GM12878 (cell line): Measurements from ENCODE around the gene SLC12A1. TPM values are rescaled to one million over a fixed set of nuclear protein-coding genes. Genes with fewer than 3 reads are reported as not detected.

Source experiments
- ATAC-seq: fragments of 200-7000 bp; cut with Tn5 transposase; 3 replicates; pipeline ENCODE4 v1.9.1; 2020; ENCODE audit warnings: mild to moderate bottlenecking, moderate library complexity
- BruUV-seq: library from RNA; stranded (reverse); fragments of 400-500 nt; replicated peaks from 2 replicates; lab custom pipeline; 2021; lab: Mats Ljungman, UMichigan
- CTCF ChIA-PET: fragments of 300-600 bp; sonication (Branson Sonifier 250); formaldehyde crosslinking; extraction: SDS; loops from one replicate; lab custom pipeline; 2021; ENCODE audit warnings: inconsistent platforms; lab: Yijun Ruan, JAX
- POLR2A ChIA-PET: fragments of 350-600 bp; formaldehyde crosslinking; extraction: SDS; loops from one replicate; lab custom pipeline; 2021; ENCODE audit warnings: inconsistent platforms; lab: Charles Lee
- RAD21 ChIA-PET: fragments of 300-600 bp; sonication (Branson Sonifier 250); formaldehyde crosslinking; loops from one replicate; lab custom pipeline; 2023; ENCODE audit warnings: antibody characterized with exemption; ENCODE audit not compliant: unreplicated experiment; lab: Charles Lee
- SMC1A ChIA-PET: fragments of 300-600 bp; sonication (Branson Sonifier 250); formaldehyde crosslinking; loops from one replicate; lab custom pipeline; 2023; ENCODE audit not compliant: unreplicated experiment, uncharacterized antibody; lab: Charles Lee
- DNase-seq: peaks from one replicate; pipeline ENCODE4 v3.0.0-alpha.2; 2011; ENCODE audit warnings: low read depth, low spot score
- FAIRE-seq: peaks from 3 replicates; lab custom pipeline; 2011; peaks lifted over from hg19 to GRCh38; lab: Jason Lieb, UNC
- H2AFZ ChIP-seq: 2 replicates; pipeline ENCODE4 v1.6.0; 2011; ENCODE audit warnings: low read depth, low read length, control low read depth; ENCODE audit not compliant: control insufficient read depth
- H3K27ac ChIP-seq: 2 replicates; pipeline ENCODE4 v1.5.1; 2011; ENCODE audit warnings: control low read depth; ENCODE audit not compliant: control insufficient read depth, insufficient read depth
- H3K27me3 ChIP-seq, 2 experiments: replicated peaks in 1 of 2; 2 replicates each; pipeline versions ENCODE4 v1.6.0 to v1.6.1; 2011; ENCODE audit warnings: low read length in 1 of 2; ENCODE audit not compliant: control insufficient read depth in 2 of 2, insufficient read depth in 2 of 2
- H3K36me3 ChIP-seq, 2 experiments: 2 replicates each; pipeline ENCODE4 v1.5.1; 2011; ENCODE audit warnings: low read length in 1 of 2; ENCODE audit not compliant: control insufficient read depth in 2 of 2, insufficient read depth in 2 of 2
- H3K4me1 ChIP-seq: 2 replicates; pipeline ENCODE4 v1.6.1; 2011; ENCODE audit warnings: mild to moderate bottlenecking, low read length, moderate library complexity, mixed read lengths; ENCODE audit not compliant: control insufficient read depth, insufficient read depth
- H3K4me2 ChIP-seq: 2 replicates; pipeline ENCODE4 v1.6.0; 2011; ENCODE audit warnings: control low read depth; ENCODE audit not compliant: control insufficient read depth, insufficient read depth
- H3K4me3 ChIP-seq: fragments of 200-600 bp; sonication (generic); 2 replicates; pipeline ENCODE4 v1.5.1; 2016
- H3K79me2 ChIP-seq: 2 replicates; pipeline ENCODE4 v1.6.0; 2011; ENCODE audit warnings: low read length; ENCODE audit not compliant: control insufficient read depth, insufficient read depth
- H3K9ac ChIP-seq: 2 replicates; pipeline ENCODE4 v1.8.0; 2011; ENCODE audit warnings: low read length, control low read depth, mixed read lengths; ENCODE audit not compliant: control insufficient read depth, insufficient read depth
- H3K9me3 ChIP-seq: replicated peaks from 3 replicates; pipeline ENCODE4 v1.5.1; 2011; ENCODE audit warnings: mild to moderate bottlenecking, low read length; ENCODE audit not compliant: control insufficient read depth, insufficient read depth
- H4K20me1 ChIP-seq: 2 replicates; pipeline ENCODE4 v1.6.0; 2011; ENCODE audit not compliant: control insufficient read depth, insufficient read depth
- EED ChIP-seq: sonication (generic); IDR thresholded peaks from 2 replicates; pipeline ENCODE4 v1.6.1; 2016; ENCODE audit warnings: antibody characterized with exemption, low read depth
- EZH2 ChIP-seq: IDR thresholded peaks from 2 replicates; pipeline ENCODE4 v1.6.1; 2012; ENCODE audit warnings: low read depth, mild to moderate bottlenecking, control low read depth, inconsistent platforms, low read length, borderline replicate concordance; ENCODE audit not compliant: control insufficient read depth
- FOXK2 ChIP-seq: fragments of 450-650 bp; IDR thresholded peaks from 2 replicates; pipeline ENCODE4 v1.6.1; 2017; ENCODE audit warnings: mild to moderate bottlenecking, moderate library complexity
- IKZF1 ChIP-seq: fragments of 450-650 bp; conservative IDR thresholded peaks from 2 replicates; pipeline ENCODE4 v1.6.1; 2017; ENCODE audit warnings: antibody characterized with exemption, mild to moderate bottlenecking
- JUNB ChIP-seq: IDR thresholded peaks from 2 replicates; pipeline ENCODE4 v1.6.1; 2016; ENCODE audit warnings: antibody characterized with exemption, mild to moderate bottlenecking
- KAT2A ChIP-seq: conservative IDR thresholded peaks from 2 replicates; pipeline ENCODE4 v1.6.1; 2011; ENCODE audit warnings: low read depth, low read length; ENCODE audit not compliant: control insufficient read depth
- NFIC ChIP-seq: IDR thresholded peaks from 2 replicates; pipeline ENCODE4 v1.6.1; 2012; ENCODE audit warnings: low read depth, mild to moderate bottlenecking, inconsistent platforms, low read length, moderate library complexity
- RAD51 ChIP-seq: fragments of 450-650 bp; IDR thresholded peaks from 2 replicates; pipeline ENCODE4 v1.6.1; 2016; ENCODE audit warnings: moderate library complexity, mild to moderate bottlenecking, inconsistent platforms
- RUNX3 ChIP-seq: IDR thresholded peaks from 2 replicates; pipeline ENCODE4 v1.6.1; 2012; ENCODE audit warnings: low read length, inconsistent platforms
- SIX5 ChIP-seq: IDR thresholded peaks from 2 replicates; pipeline ENCODE4 v1.6.1; 2011; ENCODE audit warnings: mild to moderate bottlenecking, low read depth, low read length, moderate library complexity; ENCODE audit not compliant: severe bottlenecking
- SREBF1 ChIP-seq: IDR thresholded peaks from 2 replicates; pipeline ENCODE4 v1.6.1; 2012; ENCODE audit warnings: mild to moderate bottlenecking, low read length
- TBL1XR1 ChIP-seq: IDR thresholded peaks from 2 replicates; pipeline ENCODE4 v1.6.1; 2012; ENCODE audit warnings: low read depth, low read length, improper control_type of control experiment
- TCF3 ChIP-seq: IDR thresholded peaks from 2 replicates; pipeline ENCODE4 v1.6.1; 2012; ENCODE audit warnings: low read depth, mild to moderate bottlenecking, low read length, borderline replicate concordance; ENCODE audit not compliant: insufficient read depth
- WGBS: methylation state at CpG from one replicate; pipeline ENCODE4 v1.1.6; 2016; ENCODE audit warnings: low lambda C conversion rate; ENCODE audit not compliant: insufficient replicate concordance, insufficient coverage; ENCODE audit errors: missing lambda C conversion rate; 5-methylcytosine and 5-hydroxymethylcytosine counted together
- in situ Hi-C: fragments of 300-500 bp; cut with MboI; formaldehyde crosslinking; loops from 9 replicates; pipeline ENCODE4 v1.14.3; 2018; ENCODE audit warnings: mixed read lengths
- intact Hi-C: fragments of 100-400 bp; cut with micrococcal nuclease; formaldehyde crosslinking; loops from one replicate; pipeline ENCODE4 v1.14.2; 2022; ENCODE audit not compliant: unreplicated experiment
- polyA plus RNA-seq, 11 experiments: library from polyadenylated mRNA; depleted of rRNA in 4 of 11; unstranded in 6 of 11; stranded (reverse) in 5 of 11; fragments of >200 nt; fragmentation: Nextera tagmentation in 4 of 11; fragmentation: Illumina TruSeq in 1 of 11; extraction: Ambion mirVana in 4 of 11; extraction: Trizol in 1 of 11; gene quantifications; 1 replicate in 1 of 11; 2 replicates in 10 of 11; pipeline versions ENCODE4 v1.2.1 to v1.2.3, GENCODE V29; 2011 to 2016; ENCODE audit warnings: inconsistent platforms in 2 of 11, missing spikeins in 2 of 11, low read depth in 1 of 11
- total RNA-seq, 4 experiments: library from RNA; depleted of rRNA in 3 of 4; stranded (reverse); fragments of >200 nt in 3 of 4; fragmentation: Illumina TruSeq in 1 of 4; extraction: Trizol in 1 of 4; gene quantifications; 2 replicates each; pipeline versions ENCODE4 v1.2.1 to v1.2.3, GENCODE V29; 2013 to 2021
- TF ChIP-seq, protein P1 (sequence below): fragments of 450-650 bp; IDR thresholded peaks from 2 replicates; pipeline ENCODE4 v1.6.1; 2014; ENCODE audit warnings: mild to moderate bottlenecking
- TF ChIP-seq, protein P2 (sequence below): fragments of 450-650 bp; formaldehyde crosslinking; IDR thresholded peaks from 2 replicates; pipeline ENCODE4 v1.4.0; 2022; ENCODE audit warnings: mild to moderate bottlenecking, moderate library complexity
- TF ChIP-seq, protein P3 (sequence below): IDR thresholded peaks from 2 replicates; pipeline ENCODE4 v1.6.1; 2012; ENCODE audit warnings: low read depth, low read length, improper control_type of control experiment

The SLC12A1 gene
- total and polyA plus RNA-seq, 10 of the 15 experiments (the other 5 are each of a cell fraction or from before 2014, with no cell fraction given), result under 0.01 TPM; not detected in 9

DNA sequence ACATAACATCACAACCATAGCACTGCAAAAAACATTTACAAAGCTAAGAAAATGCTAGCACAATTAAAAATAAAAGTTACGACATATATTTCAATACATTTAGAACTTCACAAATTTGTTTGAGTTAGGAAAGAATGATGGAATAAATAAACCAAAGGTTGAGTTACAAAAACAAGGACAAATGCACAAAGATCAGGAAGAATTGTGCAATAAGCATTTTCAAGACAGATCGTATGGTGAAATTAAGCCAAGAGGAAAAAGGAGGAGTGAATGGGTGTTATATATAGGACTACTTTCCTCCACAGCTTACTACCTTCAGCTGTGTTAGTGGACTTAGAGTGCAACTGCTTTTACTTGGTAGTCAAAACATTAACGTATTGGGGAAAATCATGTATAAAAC, 20.6 kb upstream of the SLC12A1 start:
- FAIRE-seq, result no peak
- H3K4me3 ChIP-seq, result no peak overlapping the region
- no peaks in the 10 kb centered on the region for H3K36me3 ChIP-seq
- WGBS, result 68% methylated on average over 3 of the region's 3 CpGs
- no peak for ATAC-seq
- H4K20me1 ChIP-seq, result no peaks in the 10 kb centered on the region
- CTCF ChIA-PET, result interaction anchor here (0.6 to 0.7 kb wide), 2 partner anchors 13 to 621 kb away, joined by 3 read pairs; no protein-coding TSS in a partner anchor
- no peak for DNase-seq
- no peak overlapping the region for H3K4me2 ChIP-seq
- H3K9ac ChIP-seq, result no peak overlapping the region
- TF ChIP-seq IKZF1 (no peak), KAT2A (no peak), JUNB (no peak), EZH2 (no peak), FOXK2 (no peak), SREBF1 (no peak), RAD51 (no peak), SIX5 (no peak), RUNX3 (no peak), TCF3 (no peak), NFIC (no peak), EED (no peak), TBL1XR1 (no peak)
- TF ChIP-seq, protein P1, sequence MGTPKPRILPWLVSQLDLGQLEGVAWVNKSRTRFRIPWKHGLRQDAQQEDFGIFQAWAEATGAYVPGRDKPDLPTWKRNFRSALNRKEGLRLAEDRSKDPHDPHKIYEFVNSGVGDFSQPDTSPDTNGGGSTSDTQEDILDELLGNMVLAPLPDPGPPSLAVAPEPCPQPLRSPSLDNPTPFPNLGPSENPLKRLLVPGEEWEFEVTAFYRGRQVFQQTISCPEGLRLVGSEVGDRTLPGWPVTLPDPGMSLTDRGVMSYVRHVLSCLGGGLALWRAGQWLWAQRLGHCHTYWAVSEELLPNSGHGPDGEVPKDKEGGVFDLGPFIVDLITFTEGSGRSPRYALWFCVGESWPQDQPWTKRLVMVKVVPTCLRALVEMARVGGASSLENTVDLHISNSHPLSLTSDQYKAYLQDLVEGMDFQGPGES, result no peak
- TF ChIP-seq, protein P2, sequence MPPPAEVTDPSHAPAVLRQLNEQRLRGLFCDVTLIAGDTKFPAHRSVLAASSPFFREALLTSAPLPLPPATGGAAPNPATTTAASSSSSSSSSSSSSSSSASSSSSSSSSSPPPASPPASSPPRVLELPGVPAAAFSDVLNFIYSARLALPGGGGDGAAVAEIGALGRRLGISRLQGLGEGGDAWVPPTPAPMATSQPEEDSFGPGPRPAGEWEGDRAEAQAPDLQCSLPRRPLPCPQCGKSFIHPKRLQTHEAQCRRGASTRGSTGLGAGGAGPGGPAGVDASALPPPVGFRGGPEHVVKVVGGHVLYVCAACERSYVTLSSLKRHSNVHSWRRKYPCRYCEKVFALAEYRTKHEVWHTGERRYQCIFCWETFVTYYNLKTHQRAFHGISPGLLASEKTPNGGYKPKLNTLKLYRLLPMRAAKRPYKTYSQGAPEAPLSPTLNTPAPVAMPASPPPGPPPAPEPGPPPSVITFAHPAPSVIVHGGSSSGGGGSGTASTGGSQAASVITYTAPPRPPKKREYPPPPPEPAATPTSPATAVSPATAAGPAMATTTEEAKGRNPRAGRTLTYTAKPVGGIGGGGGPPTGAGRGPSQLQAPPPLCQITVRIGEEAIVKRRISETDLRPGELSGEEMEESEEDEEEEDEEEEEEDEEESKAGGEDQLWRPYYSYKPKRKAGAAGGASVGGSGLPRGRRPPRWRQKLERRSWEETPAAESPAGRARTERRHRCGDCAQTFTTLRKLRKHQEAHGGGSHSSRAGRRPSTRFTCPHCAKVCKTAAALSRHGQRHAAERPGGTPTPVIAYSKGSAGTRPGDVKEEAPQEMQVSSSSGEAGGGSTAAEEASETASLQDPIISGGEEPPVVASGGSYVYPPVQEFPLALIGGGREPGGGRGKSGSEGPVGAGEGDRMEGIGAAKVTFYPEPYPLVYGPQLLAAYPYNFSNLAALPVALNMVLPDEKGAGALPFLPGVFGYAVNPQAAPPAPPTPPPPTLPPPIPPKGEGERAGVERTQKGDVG, result no peak
- TF ChIP-seq, protein P3, sequence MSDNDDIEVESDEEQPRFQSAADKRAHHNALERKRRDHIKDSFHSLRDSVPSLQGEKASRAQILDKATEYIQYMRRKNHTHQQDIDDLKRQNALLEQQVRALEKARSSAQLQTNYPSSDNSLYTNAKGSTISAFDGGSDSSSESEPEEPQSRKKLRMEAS, result no peak
- TF ChIP-seq, all 136 proteins: peak for 0
- BruUV-seq, result no TSS peak
- Histone ChIP-seq H3K79me2 (no peaks in the 10 kb centered on the region), H3K9me3 (no peaks in the 10 kb centered on the region; the same call in 2 of the 3 replicates), H3K4me1 (no peaks in the 10 kb centered on the region), H3K27ac (no peak overlapping the region), H2AFZ (no peak overlapping the region), H3K27me3 (no peaks in the 10 kb centered on the region)
- intact Hi-C loops, result no loop called here
- ChIA-PET RAD21 (no interaction called here), POLR2A (no interaction called here), SMC1A (no interaction called here)
- in situ Hi-C loops, result no loop called here
